ENCODE measurements around the gene PHACTR1.

PHACTR1 gene

DNA sequence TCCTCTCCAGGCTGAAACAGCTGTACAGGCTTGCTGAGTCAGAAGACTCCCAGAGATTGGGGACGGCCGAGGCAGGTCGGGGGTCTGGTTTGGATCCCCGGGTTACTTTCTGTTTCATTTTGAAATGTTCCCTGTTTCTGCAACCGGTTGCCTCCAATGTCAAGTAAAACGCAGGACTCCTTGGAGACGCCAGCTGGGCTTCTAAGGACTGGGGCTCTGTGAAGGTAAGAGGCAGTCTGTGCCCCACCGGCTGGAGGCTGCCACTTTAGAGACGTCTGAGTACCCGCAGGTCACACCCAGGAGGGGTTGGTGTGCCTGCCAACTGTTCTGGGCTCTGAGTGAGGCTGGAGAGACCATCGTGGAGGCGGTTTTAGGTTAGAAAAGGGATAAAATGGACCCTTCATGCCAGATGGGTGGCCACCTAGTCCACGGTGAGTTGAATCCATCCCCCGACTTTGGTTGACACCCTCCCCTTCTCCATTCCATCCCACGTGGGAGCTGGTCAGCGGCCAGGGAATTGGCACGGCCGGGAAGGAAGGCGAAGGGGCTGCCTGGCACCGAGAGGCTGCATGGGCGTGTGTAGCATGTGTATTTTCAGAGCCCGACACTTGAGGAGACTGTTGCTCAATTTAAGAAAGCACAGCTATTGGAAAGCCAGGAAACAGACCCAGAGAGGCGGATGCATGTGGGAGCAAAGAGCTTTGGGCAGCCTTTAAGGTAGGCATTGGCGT lies 240.9 kb downstream of the PHACTR1 start:
- Histone ChIP-seq H3K36me3 (ENCODE audit: insufficient read depth, low read depth, low read length) (no peaks in the 10 kb centered on the region), H3K9ac (ENCODE audit: low read depth, low read length) (no peak overlapping the region)

DNA sequence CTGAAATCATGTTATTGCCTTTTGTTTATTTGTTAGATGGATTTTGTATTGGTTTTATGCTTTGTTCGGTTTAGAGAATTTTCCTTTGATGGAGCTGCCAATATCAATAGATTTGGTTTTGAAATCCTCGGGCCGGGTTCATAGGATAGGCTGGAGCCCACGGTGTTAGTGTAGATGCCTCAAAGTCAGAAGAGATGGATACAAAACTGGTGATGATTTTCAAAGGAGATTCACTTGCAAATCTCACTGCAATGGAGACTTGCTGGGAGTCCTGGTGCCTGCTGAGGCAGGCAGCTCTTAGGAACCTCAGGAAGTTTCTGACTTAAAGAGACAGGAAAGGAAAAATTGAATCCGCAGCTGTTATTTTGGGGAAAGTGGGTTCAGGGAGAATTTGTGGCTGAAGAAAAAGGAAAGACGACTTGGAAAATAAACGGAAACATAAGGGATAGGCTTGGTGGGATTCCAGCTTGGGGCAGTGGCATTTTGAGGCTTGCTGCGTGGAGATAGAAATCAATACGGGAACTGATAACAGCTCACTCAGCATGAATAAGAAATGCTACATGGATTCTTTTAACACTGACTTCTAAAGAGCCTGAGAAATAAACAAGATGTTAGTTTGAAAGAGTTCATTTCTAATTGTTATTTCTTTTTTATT lies 241.6 kb downstream of the PHACTR1 start:
- H3K4me3 ChIP-seq (ENCODE audit: low read length), result peak overlapping the region; percentile 45
- no peaks in the 10 kb centered on the region for H3K36me3 ChIP-seq (ENCODE audit: insufficient read depth, low read depth, low read length)
- H3K27ac ChIP-seq (ENCODE audit: low read length), result no peak overlapping the region
- H3K4me1 ChIP-seq (ENCODE audit: insufficient read depth, low read length), result peaks cover 25% of the 10 kb centered on the region
- H3K27me3 ChIP-seq (ENCODE audit: insufficient read depth, low read length), result peaks cover 85% of the 10 kb centered on the region
- no peak overlapping the region for H3K9ac ChIP-seq (ENCODE audit: low read depth, low read length)
- no peaks in the 10 kb centered on the region for H3K9me3 ChIP-seq (ENCODE audit: insufficient read depth, low read depth, low read length)

More for the DNA sequence above, 240.9 kb downstream of the PHACTR1 start:
- Histone ChIP-seq H3K27ac (ENCODE audit: low read length) (no peak overlapping the region), H3K27me3 (ENCODE audit: insufficient read depth, low read length) (peaks cover 85% of the 10 kb centered on the region), H3K9me3 (ENCODE audit: insufficient read depth, low read depth, low read length) (no peaks in the 10 kb centered on the region), H3K4me1 (ENCODE audit: insufficient read depth, low read length) (peaks cover 25% of the 10 kb centered on the region), H3K4me3 (ENCODE audit: low read length) (peak overlapping the region; percentile 45)

DNA sequence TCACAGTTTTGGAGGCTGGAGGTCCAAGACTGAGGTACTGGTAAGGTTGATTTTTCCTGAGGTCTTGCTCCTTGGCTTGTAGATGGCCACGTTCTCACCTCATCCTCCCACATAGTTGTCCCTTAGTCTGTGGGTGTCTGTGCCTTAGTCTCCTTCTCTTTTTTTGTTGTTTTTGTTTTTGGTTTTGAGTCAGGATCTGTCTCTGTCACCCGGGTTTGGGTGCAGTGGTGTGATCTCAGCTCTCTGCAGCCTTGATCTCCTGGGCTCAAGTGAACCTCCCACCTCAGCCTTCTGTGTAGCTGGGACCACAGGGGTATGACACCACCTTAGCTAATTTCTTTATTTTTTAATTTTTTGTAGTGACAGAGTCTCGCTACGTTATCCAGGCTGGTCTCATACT lies 245.2 kb downstream of the PHACTR1 start:
- no peaks in the 10 kb centered on the region for H3K9me3 ChIP-seq (ENCODE audit: insufficient read depth, low read depth, low read length)
- no peaks in the 10 kb centered on the region for H3K36me3 ChIP-seq (ENCODE audit: insufficient read depth, low read depth, low read length)
- no peak overlapping the region for H3K27ac ChIP-seq (ENCODE audit: low read length)
- H3K9ac ChIP-seq (ENCODE audit: low read depth, low read length), result no peak overlapping the region
- peaks cover 52% of the 10 kb centered on the region for H3K27me3 ChIP-seq (ENCODE audit: insufficient read depth, low read length)
- no peak overlapping the region for H3K4me3 ChIP-seq (ENCODE audit: low read length)
- peaks cover 12% of the 10 kb centered on the region; the same call in 1 of the 2 replicates for H3K4me1 ChIP-seq (ENCODE audit: insufficient read depth, low read length)

DNA sequence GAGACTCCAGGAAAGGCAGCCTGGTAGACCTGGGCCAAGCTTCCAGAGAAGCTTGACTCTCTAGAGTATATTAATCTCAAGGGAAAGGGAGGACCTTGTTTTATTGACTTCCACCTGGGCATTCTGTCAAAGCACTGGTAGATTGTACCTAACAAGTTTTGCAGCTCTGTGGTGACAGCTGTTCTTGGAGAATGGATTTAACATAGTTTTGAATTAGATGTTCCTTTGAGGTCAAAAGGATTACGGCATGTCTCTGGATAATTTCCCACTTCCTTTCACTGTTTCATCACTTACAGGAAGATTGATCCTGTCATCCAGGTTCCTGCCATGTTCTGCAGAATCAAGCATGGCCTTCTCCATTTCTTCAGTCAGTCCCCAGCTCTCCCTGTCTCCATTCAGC lies 246.0 kb downstream of the PHACTR1 start:
- H3K9ac ChIP-seq (ENCODE audit: low read depth, low read length), result no peak overlapping the region
- peaks cover 44% of the 10 kb centered on the region for H3K27me3 ChIP-seq (ENCODE audit: insufficient read depth, low read length)
- peaks cover 10% of the 10 kb centered on the region; the same call in 1 of the 2 replicates for H3K4me1 ChIP-seq (ENCODE audit: insufficient read depth, low read length)
- no peaks in the 10 kb centered on the region for H3K36me3 ChIP-seq (ENCODE audit: insufficient read depth, low read depth, low read length)
- no peak overlapping the region for H3K27ac ChIP-seq (ENCODE audit: low read length)
- no peaks in the 10 kb centered on the region for H3K9me3 ChIP-seq (ENCODE audit: insufficient read depth, low read depth, low read length)
- H3K4me3 ChIP-seq (ENCODE audit: low read length), result no peak overlapping the region

DNA sequence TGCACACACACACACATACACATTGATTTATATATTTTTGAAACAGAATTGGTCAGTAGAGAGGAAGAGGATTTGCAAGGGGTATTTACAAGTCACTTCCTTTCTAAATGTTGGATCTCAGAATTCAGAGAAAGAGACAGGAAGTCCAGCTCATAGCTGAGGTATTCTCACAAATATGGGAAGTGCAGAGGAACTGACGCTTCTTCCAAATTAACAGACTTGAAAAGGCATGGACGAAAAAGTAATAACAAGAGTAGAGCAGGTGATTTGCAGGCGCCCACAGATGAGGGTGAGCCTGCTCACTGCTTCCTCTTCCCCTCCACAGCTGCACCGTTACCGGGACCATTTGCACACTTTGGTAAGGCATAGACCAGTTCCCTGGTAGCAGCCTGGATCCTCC lies 246.4 kb downstream of the PHACTR1 start:
- Histone ChIP-seq H3K9me3 (ENCODE audit: insufficient read depth, low read depth, low read length) (no peaks in the 10 kb centered on the region), H3K27ac (ENCODE audit: low read length) (no peak overlapping the region), H3K4me3 (ENCODE audit: low read length) (no peak overlapping the region), H3K4me1 (ENCODE audit: insufficient read depth, low read length) (peaks cover 6% of the 10 kb centered on the region; the same call in 1 of the 2 replicates), H3K36me3 (ENCODE audit: insufficient read depth, low read depth, low read length) (no peaks in the 10 kb centered on the region), H3K27me3 (ENCODE audit: insufficient read depth, low read length) (peaks cover 39% of the 10 kb centered on the region), H3K9ac (ENCODE audit: low read depth, low read length) (no peak overlapping the region)

DNA sequence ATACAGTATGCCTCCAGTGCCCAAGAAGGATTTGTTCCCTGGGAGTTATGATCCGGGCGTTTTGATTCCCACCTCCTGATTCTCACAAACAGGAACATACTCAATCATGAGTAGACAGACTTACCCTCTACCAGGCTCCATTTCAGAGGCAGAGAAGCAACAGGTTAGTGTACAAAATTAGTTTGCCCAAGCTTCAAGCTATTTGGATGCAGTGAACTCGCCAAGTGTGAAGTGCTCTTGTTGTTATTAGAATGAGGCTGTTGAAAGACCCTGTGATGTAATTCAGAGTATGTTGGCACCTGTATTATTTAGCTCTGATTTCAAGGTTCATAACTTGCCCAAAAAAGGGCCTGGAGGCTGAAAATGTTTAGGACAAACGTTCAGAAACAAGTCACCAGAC lies 247.0 kb downstream of the PHACTR1 start:
- H3K4me1 ChIP-seq (ENCODE audit: insufficient read depth, low read length), result peaks cover under 1% of the 10 kb centered on the region; the same call in 1 of the 2 replicates
- no peak overlapping the region for H3K9ac ChIP-seq (ENCODE audit: low read depth, low read length)
- no peaks in the 10 kb centered on the region for H3K9me3 ChIP-seq (ENCODE audit: insufficient read depth, low read depth, low read length)
- no peak overlapping the region for H3K4me3 ChIP-seq (ENCODE audit: low read length)
- peaks cover 34% of the 10 kb centered on the region for H3K27me3 ChIP-seq (ENCODE audit: insufficient read depth, low read length)
- H3K36me3 ChIP-seq (ENCODE audit: insufficient read depth, low read depth, low read length), result no peaks in the 10 kb centered on the region
- no peak overlapping the region for H3K27ac ChIP-seq (ENCODE audit: low read length)

DNA sequence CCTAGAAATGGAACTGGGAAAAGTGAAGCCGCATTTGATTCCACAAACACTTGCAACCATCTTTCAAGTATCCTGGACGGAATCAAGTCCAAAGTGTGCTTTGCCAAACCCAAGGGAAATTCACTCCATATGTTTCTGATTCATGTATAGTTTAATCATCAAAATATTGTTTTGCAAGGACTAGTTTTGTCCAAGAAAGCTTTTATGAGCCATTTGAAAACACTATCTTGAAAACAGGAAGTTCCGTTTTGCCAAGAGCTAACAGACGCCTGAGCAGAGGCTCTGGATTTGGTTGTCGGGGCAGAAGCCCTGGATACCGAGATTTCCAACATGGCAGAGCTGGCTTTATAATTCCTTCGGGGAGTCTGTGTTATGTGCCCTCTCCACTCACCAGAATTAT lies 251.1 kb downstream of the PHACTR1 start:
- Histone ChIP-seq H3K4me3 (ENCODE audit: low read length) (no peak overlapping the region), H3K27me3 (ENCODE audit: insufficient read depth, low read length) (no peaks in the 10 kb centered on the region), H3K36me3 (ENCODE audit: insufficient read depth, low read depth, low read length) (no peaks in the 10 kb centered on the region), H3K9me3 (ENCODE audit: insufficient read depth, low read depth, low read length) (no peaks in the 10 kb centered on the region), H3K9ac (ENCODE audit: low read depth, low read length) (no peak overlapping the region), H3K27ac (ENCODE audit: low read length) (no peak overlapping the region), H3K4me1 (ENCODE audit: insufficient read depth, low read length) (no peaks in the 10 kb centered on the region)

DNA sequence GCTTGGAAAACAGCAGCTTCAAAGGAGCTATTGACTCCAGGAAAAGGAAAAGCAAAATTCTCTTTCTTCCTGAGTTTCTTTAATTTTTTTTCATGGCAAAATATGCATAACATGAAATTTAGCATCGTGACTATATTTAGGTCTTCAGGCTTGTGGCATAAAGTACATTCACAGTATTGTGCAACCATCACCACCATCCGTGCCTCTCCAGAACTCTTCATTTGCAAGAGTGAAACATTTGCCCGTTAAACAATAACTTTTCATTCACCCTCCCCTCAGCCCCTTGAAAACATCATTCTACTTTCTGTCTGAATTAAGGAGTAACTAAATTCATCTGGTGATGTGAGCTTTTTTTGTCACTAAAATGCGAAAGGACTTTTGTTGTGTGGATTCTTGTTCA lies 251.7 kb downstream of the PHACTR1 start:
- Histone ChIP-seq H3K9ac (ENCODE audit: low read depth, low read length) (no peak overlapping the region), H3K27me3 (ENCODE audit: insufficient read depth, low read length) (no peaks in the 10 kb centered on the region)

DNA sequence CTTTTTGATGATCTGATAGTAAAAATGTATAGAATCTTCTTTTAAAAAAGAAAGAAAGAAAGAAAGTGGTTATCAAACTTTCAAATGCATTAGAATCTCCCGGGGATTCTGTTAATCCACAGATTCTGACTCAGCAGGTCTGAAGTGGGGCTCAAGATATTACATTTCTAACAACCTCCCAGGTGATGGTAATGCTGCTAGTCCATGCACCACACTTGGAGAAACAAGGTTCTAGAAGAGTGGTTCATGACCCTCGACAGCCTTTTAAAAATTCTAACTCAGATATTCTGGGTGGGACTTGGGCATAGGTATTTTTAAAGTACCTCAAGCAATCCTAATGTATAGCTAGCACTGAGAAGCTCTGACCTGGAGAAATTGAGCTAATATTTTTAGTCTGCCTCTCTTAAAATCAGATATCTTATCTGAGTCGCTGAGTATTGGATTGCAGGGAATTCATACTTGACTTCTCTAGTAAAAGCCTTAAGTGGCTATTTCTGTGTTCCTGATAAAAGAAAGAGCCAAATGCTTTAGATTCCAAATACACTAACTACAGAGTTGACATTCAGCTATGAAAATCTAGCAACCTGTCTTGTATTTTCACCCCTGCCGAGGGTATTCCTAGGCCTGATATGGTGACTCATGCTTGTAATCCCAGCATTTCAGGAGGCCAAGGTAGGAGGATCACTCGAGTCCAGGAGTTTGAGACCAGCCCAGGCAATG lies 252.4 kb downstream of the PHACTR1 start:
- H3K36me3 ChIP-seq (ENCODE audit: insufficient read depth, low read depth, low read length), result no peaks in the 10 kb centered on the region
- H3K9ac ChIP-seq (ENCODE audit: low read depth, low read length), result no peak overlapping the region
- H3K27me3 ChIP-seq (ENCODE audit: insufficient read depth, low read length), result no peaks in the 10 kb centered on the region
- no peak overlapping the region for H3K4me3 ChIP-seq (ENCODE audit: low read length)
- no peaks in the 10 kb centered on the region for H3K9me3 ChIP-seq (ENCODE audit: insufficient read depth, low read depth, low read length)
- no peak overlapping the region for H3K27ac ChIP-seq (ENCODE audit: low read length)
- H3K4me1 ChIP-seq (ENCODE audit: insufficient read depth, low read length), result no peaks in the 10 kb centered on the region

More for the DNA sequence above, 251.7 kb downstream of the PHACTR1 start:
- H3K4me3 ChIP-seq (ENCODE audit: low read length), result no peak overlapping the region
- H3K27ac ChIP-seq (ENCODE audit: low read length), result no peak overlapping the region
- H3K9me3 ChIP-seq (ENCODE audit: insufficient read depth, low read depth, low read length), result no peaks in the 10 kb centered on the region
- H3K4me1 ChIP-seq (ENCODE audit: insufficient read depth, low read length), result no peaks in the 10 kb centered on the region
- no peaks in the 10 kb centered on the region for H3K36me3 ChIP-seq (ENCODE audit: insufficient read depth, low read depth, low read length)

DNA sequence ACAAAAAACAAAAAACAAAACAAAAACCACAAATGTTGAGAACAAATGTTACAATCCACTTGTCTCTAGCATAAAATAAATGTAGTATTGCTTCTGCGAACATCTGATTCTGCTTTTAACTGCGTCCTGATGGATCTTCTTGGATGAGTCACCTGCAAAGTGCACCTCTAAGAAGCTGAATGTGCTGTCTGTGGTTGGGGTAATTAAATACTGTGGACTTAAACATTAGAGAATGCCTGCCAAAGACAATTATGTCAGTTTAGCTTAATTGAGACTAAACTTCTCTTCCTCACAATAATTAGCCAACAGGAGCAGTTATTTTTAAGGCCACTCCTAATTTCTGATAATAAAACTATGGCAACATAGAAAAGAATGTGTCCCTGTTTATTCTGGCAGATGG lies 253.4 kb downstream of the PHACTR1 start:
- H3K27me3 ChIP-seq (ENCODE audit: insufficient read depth, low read length), result no peaks in the 10 kb centered on the region
- no peak overlapping the region for H3K9ac ChIP-seq (ENCODE audit: low read depth, low read length)
- no peaks in the 10 kb centered on the region for H3K4me1 ChIP-seq (ENCODE audit: insufficient read depth, low read length)
- H3K27ac ChIP-seq (ENCODE audit: low read length), result no peak overlapping the region
- H3K36me3 ChIP-seq (ENCODE audit: insufficient read depth, low read depth, low read length), result no peaks in the 10 kb centered on the region
- no peak overlapping the region for H3K4me3 ChIP-seq (ENCODE audit: low read length)
- H3K9me3 ChIP-seq (ENCODE audit: insufficient read depth, low read depth, low read length), result no peaks in the 10 kb centered on the region

DNA sequence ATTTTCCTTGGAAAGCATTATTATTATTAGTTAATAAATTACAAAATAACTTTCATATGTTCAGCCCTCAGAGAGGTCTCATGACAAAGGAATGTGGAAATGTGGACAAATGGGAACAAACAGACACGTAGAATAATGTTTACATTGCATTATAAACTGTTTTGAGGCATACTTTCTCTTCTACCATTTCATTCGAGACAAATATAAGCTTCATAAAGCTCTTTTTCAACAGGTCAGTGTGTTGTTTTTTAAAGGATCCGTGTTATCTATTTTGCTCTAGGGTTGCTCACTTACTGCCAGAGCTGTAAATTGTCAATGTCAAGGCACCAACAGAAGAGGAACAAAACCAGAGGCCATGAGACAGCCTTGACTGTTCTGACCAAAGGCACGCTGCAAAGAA lies 256.8 kb downstream of the PHACTR1 start:
- no peak overlapping the region for H3K9ac ChIP-seq (ENCODE audit: low read depth, low read length)
- no peak overlapping the region for H3K27ac ChIP-seq (ENCODE audit: low read length)
- no peaks in the 10 kb centered on the region for H3K36me3 ChIP-seq (ENCODE audit: insufficient read depth, low read depth, low read length)
- H3K4me3 ChIP-seq (ENCODE audit: low read length), result no peak overlapping the region
- no peaks in the 10 kb centered on the region for H3K9me3 ChIP-seq (ENCODE audit: insufficient read depth, low read depth, low read length)
- no peaks in the 10 kb centered on the region for H3K4me1 ChIP-seq (ENCODE audit: insufficient read depth, low read length)
- no peaks in the 10 kb centered on the region for H3K27me3 ChIP-seq (ENCODE audit: insufficient read depth, low read length)
